HEK293 (cell line): ENCODE measurements around the gene B4GALT7.
A peak's percentile ranks its signal among the peaks of the same experiment; 100 is the strongest.

Experiments used
- CTCF ChIA-PET: fragments of 350-600 bp; formaldehyde crosslinking; extraction: SDS; loops from one replicate; lab custom pipeline; 2021; ENCODE audit warnings: antibody characterized with exemption; lab: Yijun Ruan, JAX
- POLR2A ChIA-PET: fragments of 300-600 bp; formaldehyde crosslinking; extraction: SDS; loops from one replicate; lab custom pipeline; 2020; ENCODE audit warnings: antibody characterized with exemption, inconsistent platforms; lab: Yijun Ruan, JAX
- H3K27ac ChIP-seq: fragments of 200-500 bp; sonication (Bioruptor generic); 2 replicates; pipeline ENCODE4 v1.5.1; 2014; ENCODE audit warnings: low read depth, low read length, control low read depth, inconsistent platforms; ENCODE audit errors: extremely low read depth
- H3K36me3 ChIP-seq, 2 experiments: fragments of 200-500 bp in 1 of 2; sonication (Bioruptor generic) in 1 of 2; 1 replicate in 1 of 2; 2 replicates in 1 of 2; pipeline ENCODE4 v1.5.1; 2014 to 2017; ENCODE audit warnings: inconsistent platforms in 2 of 2, low read length in 2 of 2; ENCODE audit not compliant: control insufficient read depth in 2 of 2, insufficient read depth in 1 of 2
- H3K4me1 ChIP-seq: fragments of 200-500 bp; sonication (Bioruptor generic); 2 replicates; pipeline ENCODE4 v1.5.1; 2014; ENCODE audit warnings: mild to moderate bottlenecking, low read length, inconsistent platforms; ENCODE audit not compliant: control insufficient read depth, insufficient read depth
- H3K4me3 ChIP-seq: 2 replicates; pipeline ENCODE4 v1.5.1; 2011; ENCODE audit warnings: low read depth, mild to moderate bottlenecking, control low read depth, low read length, moderate library complexity
- H3K9me3 ChIP-seq: fragments of 200-500 bp; sonication (Bioruptor generic); 2 replicates; pipeline ENCODE4 v1.5.1; 2014; ENCODE audit warnings: low read depth, low read length, inconsistent platforms; ENCODE audit not compliant: control insufficient read depth, insufficient read depth
- CTCF ChIP-seq: fragments of 450-650 bp; formaldehyde crosslinking; IDR thresholded peaks from 2 replicates; pipeline ENCODE4 v1.5.1; 2016; ENCODE audit warnings: missing biosample characterization, missing genetic modification characterization
- OVOL3 ChIP-seq: fragments of 450-650 bp; formaldehyde crosslinking; IDR thresholded peaks from 2 replicates; pipeline ENCODE4 v1.5.1; 2016; ENCODE audit warnings: missing biosample characterization, missing genetic modification characterization
- PRDM1 ChIP-seq: fragments of 450-650 bp; formaldehyde crosslinking; IDR thresholded peaks from 2 replicates; pipeline ENCODE4; 2016; ENCODE audit warnings: missing biosample characterization, missing genetic modification characterization
- PRDM10 ChIP-seq: fragments of 450-650 bp; formaldehyde crosslinking; IDR thresholded peaks from 2 replicates; pipeline ENCODE4 v1.5.1; 2016; ENCODE audit warnings: missing biosample characterization, missing genetic modification characterization
- SCRT2 ChIP-seq: fragments of 450-650 bp; formaldehyde crosslinking; IDR thresholded peaks from 2 replicates; pipeline ENCODE4 v1.5.1; 2016; ENCODE audit warnings: missing biosample characterization, missing genetic modification characterization
- TSHZ1 ChIP-seq: fragments of 450-650 bp; formaldehyde crosslinking; IDR thresholded peaks from 2 replicates; pipeline ENCODE4 v1.5.1; 2016; ENCODE audit warnings: missing biosample characterization, missing genetic modification characterization, borderline replicate concordance
- YY1 ChIP-seq: fragments of 450-650 bp; formaldehyde crosslinking; IDR thresholded peaks from 2 replicates; pipeline ENCODE4 v1.5.1; 2018; ENCODE audit warnings: missing biosample characterization, missing genetic modification characterization
- ZBTB20 ChIP-seq: fragments of 450-650 bp; formaldehyde crosslinking; IDR thresholded peaks from 2 replicates; pipeline ENCODE4 v1.5.1; 2016; ENCODE audit warnings: missing biosample characterization, missing genetic modification characterization
- ZBTB6 ChIP-seq: fragments of 450-650 bp; formaldehyde crosslinking; IDR thresholded peaks from 2 replicates; pipeline ENCODE4 v1.5.1; 2017; ENCODE audit warnings: missing biosample characterization, missing genetic modification characterization
- ZFHX2 ChIP-seq: fragments of 450-650 bp; formaldehyde crosslinking; conservative IDR thresholded peaks from 2 replicates; pipeline ENCODE4 v1.5.1; 2016; ENCODE audit warnings: missing biosample characterization, missing genetic modification characterization
- ZIC2 ChIP-seq: fragments of 450-650 bp; formaldehyde crosslinking; IDR thresholded peaks from 2 replicates; pipeline ENCODE4 v1.5.1; 2016; ENCODE audit warnings: missing biosample characterization, missing genetic modification characterization
- ZNF2 ChIP-seq: fragments of 450-650 bp; formaldehyde crosslinking; IDR thresholded peaks from 2 replicates; pipeline ENCODE4 v1.5.1; 2016; ENCODE audit warnings: missing biosample characterization, missing genetic modification characterization
- ZNF266 ChIP-seq: fragments of 450-650 bp; formaldehyde crosslinking; IDR thresholded peaks from 2 replicates; pipeline ENCODE4 v1.5.1; 2016; ENCODE audit warnings: missing biosample characterization, missing genetic modification characterization, low read depth
- ZNF280D ChIP-seq: fragments of 450-650 bp; formaldehyde crosslinking; IDR thresholded peaks from 2 replicates; pipeline ENCODE4 v1.5.1; 2016; ENCODE audit warnings: missing biosample characterization, missing genetic modification characterization
- ZNF341 ChIP-seq: fragments of 450-650 bp; formaldehyde crosslinking; IDR thresholded peaks from 2 replicates; pipeline ENCODE4; 2016; ENCODE audit warnings: low read depth, missing biosample characterization, missing genetic modification characterization
- ZNF600 ChIP-seq: fragments of 450-650 bp; formaldehyde crosslinking; IDR thresholded peaks from 2 replicates; pipeline ENCODE4 v1.5.1; 2016; ENCODE audit warnings: missing biosample characterization, missing genetic modification characterization
- ZNF707 ChIP-seq: fragments of 450-650 bp; formaldehyde crosslinking; IDR thresholded peaks from 2 replicates; pipeline ENCODE4 v1.5.1; 2016; ENCODE audit warnings: missing biosample characterization, missing genetic modification characterization
- ZNF768 ChIP-seq: fragments of 450-650 bp; formaldehyde crosslinking; IDR thresholded peaks from 2 replicates; pipeline ENCODE4 v1.5.1; 2018; ENCODE audit warnings: missing biosample characterization, mild to moderate bottlenecking, missing genetic modification characterization

B4GALT7 gene

GRCh38 chr5:177607115-177607451, 7.2 kb downstream of the B4GALT7 start (continued):
- TF ChIP-seq ZBTB6 (tag by site-specific recombination) (no peak), ZNF707 (tag by site-specific recombination) (no peak), ZNF266 (tag by site-specific recombination) (no peak), ZNF768 (tag by site-specific recombination) (no peak), TSHZ1 (no peak)

GRCh38 chr5:177607452-177608192, 7.7 kb downstream of the B4GALT7 start:
- no peak overlapping the region; the same call in 1 of the 2 replicates for H3K27ac ChIP-seq
- H3K4me1 ChIP-seq = no peaks in the 10 kb centered on the region
- TF ChIP-seq CTCF (tag by site-specific recombination) (peak; percentile 95), ZNF2 (tag by site-specific recombination) (peak; percentile 67; the same call in 1 of the 2 replicates), PRDM1 (tag by site-specific recombination) (no peak), OVOL3 (tag by site-specific recombination) (no peak), SCRT2 (peak; percentile 94), ZIC2 (tag by site-specific recombination) (peak; percentile 65), ZNF280D (tag by site-specific recombination) (no peak), YY1 (no peak), ZFHX2 (no peak), TSHZ1 (no peak), ZBTB20 (tag by site-specific recombination) (peak; percentile 76), PRDM10 (peak; percentile 57; the same call in 1 of the 2 replicates), ZNF341 (tag by site-specific recombination) (no peak), ZNF600 (tag by site-specific recombination) (peak; percentile 91)

More at GRCh38 chr5:177607452-177608192, 7.7 kb downstream of the B4GALT7 start:
- POLR2A ChIA-PET = interaction anchor here (0.7 to 1.2 kb wide), 4 partner anchors 8 to 110 kb away, joined by 3 to 5 read pairs (median 4); partner anchors contain the start of genes B4GALT7, DDX41 and PDLIM7
- CTCF ChIA-PET = interaction anchor here (0.5 to 1.8 kb wide), 16 partner anchors 9 to 541 kb away, joined by 3 to 7 read pairs (median 3); no protein-coding TSS in a partner anchor
- H3K36me3 ChIP-seq = peaks cover 2 to 34% of the 10 kb centered on the region in 2 experiments; a peak in 2 of 3 replicates
- no peak overlapping the region for H3K4me3 ChIP-seq
- H3K9me3 ChIP-seq = no peaks in the 10 kb centered on the region
